ENCODE data around the gene KCNH1.

- TF ChIP-seq CTCF (IDR thresholded peaks at IDR 0.05) (no peak), POLR2A (IDR thresholded peaks at IDR 0.05) (no peak)
Measured at GRCh38 chr1:210916548-210916947, 217.4 kb downstream of the KCNH1 start.

All from Peyer's patch (tissue), 4 donors.